ENCODE measurements around the gene RBM45.

Gene RBM45

GRCh38 chr2:178163395-178163794, 51.2 kb downstream of the RBM45 start:
- DNase-seq = no peak

DNA sequence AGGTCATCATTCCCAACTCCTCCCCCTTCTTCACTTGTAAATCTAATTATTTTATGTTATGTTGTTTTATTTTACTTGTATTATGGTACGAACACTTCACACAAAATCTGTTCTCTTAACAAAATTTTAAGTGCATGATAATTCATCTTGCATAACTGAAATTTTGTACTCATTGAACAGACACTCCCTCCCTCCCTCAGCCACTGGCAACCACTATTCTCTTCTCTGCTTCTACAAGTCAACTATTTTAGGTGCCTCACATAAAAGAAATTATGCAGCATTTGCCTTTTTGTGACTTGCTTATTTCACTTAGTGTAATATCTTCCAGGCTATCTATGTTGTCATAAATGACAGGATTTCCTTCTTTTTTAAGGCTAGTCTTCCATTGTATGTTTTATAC, 51.7 kb downstream of the RBM45 start:
- no peak for DNase-seq

DNA sequence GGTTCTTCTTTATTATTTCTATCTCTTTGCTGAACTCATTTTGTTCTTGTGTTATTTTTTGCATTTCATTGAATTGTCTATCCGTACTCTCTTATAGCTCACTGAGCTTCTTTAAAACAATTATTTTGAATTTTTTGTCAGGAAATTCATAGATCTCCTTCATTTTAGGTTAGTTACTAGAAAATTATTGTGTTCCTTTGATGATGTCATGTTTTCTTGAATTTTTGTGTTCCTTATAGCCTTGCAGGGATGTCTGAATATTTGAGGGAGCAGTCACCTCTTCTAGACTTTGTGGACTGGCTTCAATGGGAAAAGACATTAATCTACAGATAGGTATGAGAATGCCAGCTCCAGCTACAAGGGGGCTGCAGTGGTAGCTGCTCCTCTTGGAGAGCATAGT, 61.4 kb downstream of the RBM45 start:
- no peak for DNase-seq

GRCh38 chr2:178177066-178177679, 64.9 kb downstream of the RBM45 start:
- DNase-seq = no peak

All from activated CD8-positive, alpha-beta memory T cell treated with anti-CD3 and anti-CD28 coated beads, Interleukin-2, amount 50 U/mL, for 48 hours (primary cell).